WERI-Rb-1 (cell line): ENCODE measurements around the gene GALNT1.

Source experiments
- DNase-seq: peaks from one replicate; pipeline ENCODE4 v3.0.0-alpha.2; 2020
- H3K27ac ChIP-seq: fragments of 250-450 bp; sonication (Bioruptor Pico); 2 replicates; pipeline ENCODE4 v1.5.1; 2020; ENCODE audit warnings: mild to moderate bottlenecking, moderate library complexity
- H3K27me3 ChIP-seq: fragments of 250-450 bp; sonication (Bioruptor Pico); 2 replicates; pipeline ENCODE4 v1.5.1; 2021; ENCODE audit warnings: mild to moderate bottlenecking, low read depth, moderate library complexity; ENCODE audit not compliant: insufficient read depth, severe bottlenecking
- H3K36me3 ChIP-seq: fragments of 250-450 bp; sonication (Bioruptor Pico); 2 replicates; pipeline ENCODE4 v1.5.1; 2020; ENCODE audit warnings: mild to moderate bottlenecking, moderate library complexity
- H3K4me3 ChIP-seq: 2 replicates; pipeline ENCODE4 v1.5.1; 2011; ENCODE audit warnings: low read depth, mild to moderate bottlenecking, control low read depth, low read length
- H3K9me3 ChIP-seq: fragments of 250-450 bp; sonication (Bioruptor Pico); 2 replicates; pipeline ENCODE4 v1.5.1; 2021; ENCODE audit warnings: mild to moderate bottlenecking, moderate library complexity; ENCODE audit not compliant: severe bottlenecking
- CTCF ChIP-seq: IDR thresholded peaks from 2 replicates; pipeline ENCODE4 v1.5.1; 2011; ENCODE audit warnings: low read depth, mild to moderate bottlenecking, control low read depth, inconsistent platforms, low read length

GALNT1 gene

GRCh38 chr18:35721431-35722081, 140.0 kb downstream of the GALNT1 start:
- Histone ChIP-seq H3K9me3 (peaks cover 6% of the 10 kb centered on the region), H3K27me3 (peaks cover 3% of the 10 kb centered on the region), H3K36me3 (no peaks in the 10 kb centered on the region), H3K4me3 (no peak overlapping the region), H3K27ac (no peak overlapping the region)
- DNase-seq: no peak
- no peak for TF ChIP-seq CTCF

- Histone ChIP-seq H3K4me3 (no peak overlapping the region), H3K9me3 (no peaks in the 10 kb centered on the region), H3K27ac (no peak overlapping the region), H3K36me3 (no peaks in the 10 kb centered on the region), H3K27me3 (peaks cover 6% of the 10 kb centered on the region)
- DNase-seq: no peak
- TF ChIP-seq CTCF: no peak
Measured at GRCh38 chr18:35728676-35729075, 147.1 kb downstream of the GALNT1 start.

- H3K4me3 ChIP-seq: no peak overlapping the region
- no peak for TF ChIP-seq CTCF
- H3K27ac ChIP-seq: no peak overlapping the region
- H3K36me3 ChIP-seq: no peaks in the 10 kb centered on the region
- peaks cover 6% of the 10 kb centered on the region for H3K27me3 ChIP-seq
- H3K9me3 ChIP-seq: no peaks in the 10 kb centered on the region
- no peak for DNase-seq
Measured at GRCh38 chr18:35729991-35730668, 148.6 kb downstream of the GALNT1 start.

- Histone ChIP-seq H3K9me3 (no peaks in the 10 kb centered on the region), H3K36me3 (no peaks in the 10 kb centered on the region), H3K27ac (no peak overlapping the region), H3K27me3 (peaks cover 6% of the 10 kb centered on the region), H3K4me3 (no peak overlapping the region)
- no peak for TF ChIP-seq CTCF
- no peak for DNase-seq
Measured at GRCh38 chr18:35730691-35731370, 149.3 kb downstream of the GALNT1 start.

- no peaks in the 10 kb centered on the region for H3K36me3 ChIP-seq
- peaks cover 6% of the 10 kb centered on the region for H3K27me3 ChIP-seq
- no peak for DNase-seq
- H3K9me3 ChIP-seq: no peaks in the 10 kb centered on the region
- H3K4me3 ChIP-seq: no peak overlapping the region
- H3K27ac ChIP-seq: no peak overlapping the region
- no peak for TF ChIP-seq CTCF
Measured at GRCh38 chr18:35731701-35732100, 150.2 kb downstream of the GALNT1 start.
